GM21529 (cell line): Measurements from ENCODE around the gene ZC3HAV1L.
"Not testable (repeated sequence)": the region's sequence is repeated elsewhere in the genome, so short reads cannot be mapped to it uniquely, and the experiment has no call there.

Source experiments
- ATAC-seq: cut with Tn5 transposase; IDR thresholded peaks from one replicate; pipeline ENCODE4 v1.9.1; 2021; ENCODE audit not compliant: unreplicated experiment

The ZC3HAV1L gene

DNA sequence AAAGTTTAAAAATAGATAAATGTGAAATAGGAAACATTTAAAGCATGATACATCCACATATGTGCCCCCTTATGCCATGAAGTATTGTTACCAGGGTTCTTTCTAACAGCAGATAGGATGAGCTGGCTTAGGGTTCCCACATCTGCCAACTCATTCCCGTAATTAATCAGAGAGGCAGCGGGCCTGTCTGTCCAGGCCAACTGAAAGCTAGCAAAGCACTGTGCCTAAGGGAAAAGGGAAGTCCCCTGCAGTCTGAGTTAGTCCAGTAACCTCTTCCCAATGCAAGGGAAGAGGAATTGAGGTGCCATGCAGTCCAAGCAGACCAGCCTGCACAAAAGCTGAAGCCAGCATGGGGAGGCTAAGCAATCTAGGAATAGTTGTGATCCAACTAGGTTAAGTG lies 18.3 kb upstream of the ZC3HAV1L start:
- no peak for ATAC-seq

DNA sequence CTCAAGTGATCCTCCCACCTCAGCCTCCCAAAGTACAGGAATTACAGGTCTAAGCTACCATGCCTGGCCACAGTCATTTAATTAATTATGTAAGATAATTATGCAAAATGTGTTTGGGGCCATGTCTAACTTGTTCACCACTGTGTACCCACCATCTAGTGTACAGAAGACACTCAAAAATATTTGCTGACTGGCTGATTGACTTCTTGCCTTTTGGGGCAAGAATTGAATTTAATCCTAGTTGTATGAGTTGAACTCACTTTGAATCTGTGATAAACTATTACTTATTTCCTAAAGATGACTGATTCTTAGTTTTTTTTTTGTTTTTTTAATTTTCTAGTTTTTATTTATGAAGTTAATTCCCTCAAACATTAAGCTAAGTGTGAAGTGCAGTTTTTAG lies 15.8 kb upstream of the ZC3HAV1L start:
- ATAC-seq = no peak

DNA sequence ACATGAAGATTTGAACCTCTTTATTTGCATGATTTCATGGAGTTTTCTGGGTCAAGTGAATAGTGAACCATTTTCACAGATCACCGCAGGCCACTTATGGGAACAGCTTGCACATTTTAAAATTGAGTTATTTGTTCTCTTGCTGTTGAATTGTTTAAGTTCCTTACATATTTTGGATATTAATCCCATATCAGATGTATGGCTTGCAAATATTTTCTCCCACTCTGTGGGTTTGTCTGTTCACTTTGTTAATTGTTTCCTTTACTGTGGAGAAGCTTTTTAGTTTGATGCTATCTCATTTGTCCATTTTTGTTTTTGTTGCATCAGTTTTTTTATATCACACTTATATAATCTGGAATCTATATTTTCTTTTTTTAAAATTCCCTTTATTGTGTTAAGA lies 14.1 kb upstream of the ZC3HAV1L start:
- no peak for ATAC-seq

DNA sequence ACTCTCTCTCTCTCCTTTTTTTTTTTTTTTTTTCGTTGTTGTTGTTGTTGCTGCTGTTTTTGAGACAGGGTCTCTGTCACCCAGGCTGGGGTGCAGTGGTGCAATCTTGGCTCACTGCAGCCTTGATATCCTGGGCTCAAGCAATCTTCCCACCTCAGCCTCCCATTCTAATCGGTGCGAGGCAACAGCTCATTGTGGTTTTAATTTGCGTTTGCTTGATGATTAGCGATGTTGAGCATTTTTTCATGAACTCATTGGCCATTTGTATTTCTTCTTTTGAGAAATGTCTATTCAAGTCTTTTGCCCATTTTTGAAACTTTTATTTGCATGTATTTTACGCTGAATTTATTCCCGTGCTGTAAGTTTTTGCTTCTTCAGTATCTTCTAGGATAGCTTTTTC lies 13.3 kb upstream of the ZC3HAV1L start:
- no peak for ATAC-seq

DNA sequence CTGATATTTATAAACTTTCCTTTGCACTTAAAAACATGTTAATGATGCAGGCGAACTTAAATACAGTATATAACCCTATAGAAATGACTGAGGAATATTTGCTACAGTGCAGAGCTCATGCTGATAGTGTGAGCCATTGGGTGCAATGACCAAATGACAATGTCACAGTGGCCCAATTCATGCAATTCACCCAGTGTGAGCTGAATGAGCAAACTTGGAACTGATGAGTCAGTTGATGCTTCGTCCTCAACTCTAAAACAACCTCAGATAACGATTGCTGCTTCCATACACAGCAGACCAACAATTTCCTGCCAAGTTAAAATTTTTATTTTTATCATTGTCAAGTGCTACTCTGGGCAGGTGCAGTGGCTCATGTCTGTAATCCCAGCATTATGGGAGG lies 12.1 kb upstream of the ZC3HAV1L start:
- no peak for ATAC-seq

DNA sequence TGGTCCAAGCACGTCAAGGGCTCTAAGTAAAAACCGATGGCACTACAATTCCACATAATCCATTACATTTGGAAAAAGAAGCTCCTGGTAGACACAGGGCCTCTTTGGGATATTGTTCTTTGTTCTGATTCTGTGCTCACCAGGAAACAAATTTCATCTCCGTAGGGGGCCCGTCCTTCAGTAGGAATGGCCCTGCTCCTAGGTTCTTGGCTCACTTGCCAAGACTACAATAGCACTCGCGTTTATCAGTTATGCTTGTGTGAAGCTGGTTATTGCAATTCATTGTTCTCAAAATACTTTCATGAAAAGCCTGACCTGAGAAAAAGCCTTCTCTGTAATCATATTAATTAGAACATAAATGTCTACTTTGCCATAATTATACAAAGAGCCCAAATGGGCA lies 10.3 kb upstream of the ZC3HAV1L start:
- ATAC-seq = no peak

DNA sequence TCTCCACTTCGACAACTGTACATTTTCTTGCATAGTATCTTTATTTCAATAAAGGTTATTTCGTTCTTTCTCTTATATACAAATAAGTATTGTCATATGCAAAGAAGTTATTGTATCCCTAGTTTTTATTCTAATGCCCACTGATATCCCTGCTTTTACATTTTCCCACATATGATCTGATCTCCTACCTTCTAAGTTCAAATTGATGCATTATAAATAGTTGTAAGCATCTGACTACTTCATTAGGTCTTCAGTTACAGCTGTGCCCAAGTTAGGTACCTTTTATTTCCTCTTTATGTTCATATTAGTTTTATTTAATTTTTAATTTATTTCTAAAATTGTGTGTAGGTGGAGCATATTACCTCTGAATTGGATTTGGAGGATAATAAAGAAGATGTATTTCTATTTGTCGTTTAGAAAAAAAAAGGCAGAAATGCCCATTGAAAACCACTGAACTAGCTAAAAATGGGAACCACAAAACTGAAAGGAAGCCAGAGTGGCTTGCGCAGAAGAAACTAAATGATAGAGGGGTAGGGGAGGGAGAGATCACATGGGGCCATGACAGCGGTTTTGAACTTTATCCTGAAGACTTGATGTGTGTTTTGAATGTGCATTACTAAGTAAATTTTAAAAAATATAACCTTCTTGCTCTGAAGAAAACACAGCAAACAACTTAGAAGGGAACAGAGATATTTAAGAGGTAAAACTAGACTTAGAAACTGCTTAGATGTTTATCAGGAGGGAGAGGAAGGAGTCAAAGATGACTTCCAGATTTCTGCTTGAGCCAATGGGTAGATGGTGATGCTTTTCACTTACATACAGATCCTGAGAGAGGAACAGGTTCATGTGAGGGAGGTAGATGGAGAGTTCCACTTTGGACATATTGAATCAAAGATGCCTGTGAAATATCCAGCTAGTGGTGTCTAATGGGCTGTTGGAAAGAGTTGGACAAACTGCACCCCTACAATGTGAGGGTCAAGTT lies 9.3 kb upstream of the ZC3HAV1L start:
- no peak for ATAC-seq

DNA sequence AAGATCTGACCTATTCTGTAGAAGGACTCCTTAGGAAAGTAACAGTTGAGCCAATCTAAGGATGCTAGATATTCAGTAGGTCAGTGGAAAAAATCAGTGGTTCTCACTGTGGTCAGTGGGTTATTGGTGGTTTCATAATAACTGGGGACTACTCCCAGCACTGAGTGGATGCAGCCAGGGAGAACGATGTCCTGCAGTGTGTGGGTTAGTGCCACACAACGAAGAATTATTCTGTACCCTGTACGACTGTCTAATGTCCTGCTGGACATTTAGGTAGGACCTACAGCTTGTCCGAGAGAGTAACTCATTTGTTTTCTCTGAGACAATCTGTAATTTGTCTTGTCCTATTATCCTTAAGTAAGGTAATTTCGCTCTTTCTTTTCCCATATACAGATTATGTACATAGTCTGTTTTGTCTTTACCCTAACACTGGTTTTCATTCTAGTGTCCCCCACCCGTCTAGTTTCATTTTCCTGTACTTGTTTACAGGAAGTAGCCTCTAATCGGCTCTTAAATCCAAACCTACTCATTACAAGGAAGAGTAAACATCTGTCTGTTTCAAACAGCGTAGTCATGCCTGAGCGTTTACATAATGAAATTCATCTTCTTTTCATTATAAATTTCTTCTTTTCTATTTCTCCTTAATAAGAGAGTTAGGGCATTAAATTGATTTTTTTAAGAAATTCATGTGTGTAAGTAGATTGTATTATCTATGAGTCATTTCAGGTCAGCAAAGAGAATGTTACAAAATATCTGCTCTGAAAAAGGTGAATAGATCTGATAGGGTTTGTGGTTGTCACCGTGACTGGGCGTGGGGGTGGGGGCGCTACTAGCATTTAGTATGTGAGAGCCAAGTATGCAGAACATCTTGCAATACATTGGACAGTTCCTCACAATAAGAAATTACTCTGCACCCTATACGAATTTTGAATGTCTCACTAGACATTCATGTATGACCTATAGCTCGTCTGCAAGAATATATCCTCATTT lies 8.3 kb upstream of the ZC3HAV1L start:
- no peak for ATAC-seq

DNA sequence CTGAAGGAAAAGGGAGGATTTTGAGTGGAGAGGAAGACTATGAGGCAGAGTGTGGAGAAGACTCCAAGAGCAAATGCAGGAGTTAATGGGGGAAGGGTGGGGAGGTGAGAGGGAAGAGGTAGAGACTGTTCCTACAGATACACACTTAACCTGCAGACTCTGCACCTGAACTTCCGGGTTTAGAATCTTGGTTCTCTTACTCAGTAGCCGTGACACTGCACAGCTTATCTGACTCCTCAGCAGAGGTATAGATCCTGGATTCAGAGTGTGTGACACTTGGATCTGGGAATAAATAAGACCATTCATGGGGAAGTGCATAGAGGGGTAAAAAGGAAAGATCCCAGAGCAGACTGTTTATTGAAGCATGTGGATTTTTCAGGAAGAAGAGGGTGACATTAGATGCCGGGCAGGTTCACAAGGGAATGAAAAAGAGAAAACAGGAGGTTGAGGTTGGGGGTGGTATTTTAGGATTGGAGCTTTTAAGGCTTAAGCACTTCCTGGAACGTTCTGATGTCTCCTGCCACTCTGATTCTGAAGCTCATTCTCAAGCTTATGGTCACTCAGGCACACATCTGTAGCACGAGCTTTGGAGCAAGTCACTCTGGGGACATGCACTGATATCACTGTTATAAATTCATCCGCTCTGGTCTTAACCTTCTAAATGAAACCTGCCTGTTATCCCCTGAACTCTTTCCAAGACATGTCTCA lies 5.7 kb upstream of the ZC3HAV1L start:
- no peak for ATAC-seq

DNA sequence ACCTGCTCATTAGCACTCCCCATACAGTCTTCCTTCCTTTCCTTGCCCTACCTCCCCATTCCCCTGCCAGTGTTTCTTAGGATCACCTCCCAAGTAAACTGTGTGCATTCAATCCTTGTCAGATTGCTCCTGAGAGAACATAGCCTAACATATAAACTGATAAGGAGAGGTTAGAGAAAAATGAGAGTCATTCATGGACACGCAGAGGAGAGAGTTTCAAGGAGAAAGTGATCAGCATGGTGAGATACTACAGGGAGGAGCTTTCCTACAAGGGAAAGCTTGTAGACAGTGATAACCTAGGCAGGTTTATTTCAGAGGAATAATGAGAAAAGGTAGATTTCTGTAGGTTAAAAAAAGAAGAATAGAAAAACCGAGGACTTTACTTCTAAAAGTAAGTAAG lies 2.8 kb upstream of the ZC3HAV1L start:
- no peak for ATAC-seq

DNA sequence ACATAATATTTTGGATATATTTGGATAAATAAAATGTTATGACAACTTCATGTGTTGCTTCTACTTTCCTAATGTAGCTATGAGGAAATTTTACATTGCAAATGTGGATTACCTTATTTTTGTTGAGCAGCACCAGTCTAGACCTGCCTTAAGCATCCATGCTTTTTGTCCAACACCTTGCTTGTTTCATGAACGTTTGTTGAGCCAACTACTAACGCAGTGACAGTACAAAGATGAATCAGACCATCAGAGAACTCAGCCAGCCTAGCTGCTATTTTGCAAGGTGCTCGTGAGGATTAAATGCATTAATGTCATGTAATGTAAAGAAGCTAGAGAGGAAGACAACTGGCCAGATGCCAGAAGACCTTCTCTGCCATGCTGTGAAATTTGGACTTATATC lies 1.1 kb upstream of the ZC3HAV1L start:
- ATAC-seq = no peak

DNA sequence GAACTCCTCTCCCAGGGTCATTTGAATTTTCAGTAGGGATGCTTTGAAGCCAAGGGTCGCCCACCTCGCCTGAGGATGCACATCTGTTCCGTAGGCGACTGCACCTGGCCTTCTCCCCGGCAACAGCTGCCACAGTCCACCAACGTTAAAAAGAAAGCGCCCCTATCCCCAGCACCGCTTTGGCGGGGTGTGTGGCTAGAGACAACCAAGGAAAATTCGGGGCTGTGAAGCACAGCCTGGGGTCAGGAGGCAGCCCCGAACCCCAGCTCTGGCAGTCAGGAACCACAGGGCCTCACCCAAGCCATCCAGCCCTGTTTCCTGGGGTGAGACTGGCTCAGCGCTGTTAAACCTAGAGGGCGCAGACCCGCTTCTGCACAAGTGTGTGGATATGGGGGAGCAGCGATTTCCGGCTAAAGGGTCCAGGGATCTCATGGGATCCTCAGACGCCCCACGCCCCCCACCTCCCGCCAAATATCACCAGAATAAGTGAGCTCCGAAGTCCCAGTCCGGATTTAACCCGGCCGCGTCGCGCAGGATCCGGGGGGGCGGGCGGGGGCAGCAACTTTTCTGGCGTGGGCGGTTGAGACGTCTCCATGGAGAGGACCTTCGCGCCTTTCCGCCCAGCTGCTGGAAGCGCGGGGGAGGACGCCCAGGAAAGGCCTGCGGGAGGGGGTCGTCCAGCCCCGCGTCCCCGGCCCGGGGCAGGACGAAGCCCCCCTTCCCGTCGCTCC lies 822 bp downstream of the ZC3HAV1L start:
- ATAC-seq = peak; percentile 54

DNA sequence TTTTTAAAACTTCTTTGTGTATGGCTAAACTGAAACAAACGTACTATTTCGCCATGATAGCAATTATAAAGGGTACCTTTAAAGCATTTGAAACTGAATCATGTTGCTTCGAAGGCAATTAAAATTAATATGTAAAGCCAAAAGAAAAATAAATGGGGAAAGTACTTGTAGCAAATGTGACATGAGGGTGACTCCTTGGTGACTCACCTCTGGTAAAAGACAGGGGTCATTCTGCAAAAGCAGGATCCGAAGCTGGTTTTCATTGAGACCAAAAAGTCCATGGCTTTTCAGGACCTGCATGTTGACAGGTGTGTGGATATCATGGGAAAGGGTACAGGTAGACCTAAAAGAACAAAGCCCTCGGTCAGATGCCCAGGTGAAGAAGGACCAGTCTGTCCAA lies 1.5 kb downstream of the ZC3HAV1L start:
- ATAC-seq = no peak

DNA sequence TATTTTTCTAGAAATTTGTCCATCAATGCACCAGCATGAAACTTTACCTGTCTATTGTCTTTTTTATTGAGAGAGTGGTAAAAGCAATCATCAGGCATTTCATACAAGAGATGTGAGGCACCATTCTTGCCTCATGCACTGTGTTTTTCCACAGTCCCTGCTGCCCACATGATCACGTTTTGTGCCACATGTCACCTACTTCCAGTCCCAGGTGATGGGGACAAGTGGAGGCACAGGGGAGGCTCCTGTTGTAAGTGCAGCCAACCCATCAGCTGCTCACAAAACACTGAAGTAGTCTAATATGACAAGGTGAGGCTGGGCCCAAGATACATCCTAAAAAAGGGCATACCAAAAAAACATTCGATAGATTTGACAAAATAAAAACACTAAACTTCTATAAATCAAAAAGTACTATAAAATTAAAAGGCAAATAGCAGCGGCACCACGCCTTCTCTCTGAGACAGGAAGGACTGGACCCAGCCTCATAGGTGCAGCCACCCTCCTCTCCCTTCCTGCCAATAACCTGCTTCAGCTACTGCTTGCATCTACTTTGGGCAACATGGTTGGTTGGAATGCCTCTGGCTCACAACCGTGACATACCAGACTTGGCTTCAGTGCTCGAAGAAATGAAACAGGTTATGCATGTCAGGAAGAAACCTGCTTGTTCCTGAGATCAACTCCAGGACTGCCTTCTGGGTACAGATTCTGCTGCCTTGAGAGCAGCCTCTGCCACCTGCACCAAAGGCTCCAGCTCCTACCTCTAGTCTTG lies 2.3 kb downstream of the ZC3HAV1L start:
- no peak for ATAC-seq

DNA sequence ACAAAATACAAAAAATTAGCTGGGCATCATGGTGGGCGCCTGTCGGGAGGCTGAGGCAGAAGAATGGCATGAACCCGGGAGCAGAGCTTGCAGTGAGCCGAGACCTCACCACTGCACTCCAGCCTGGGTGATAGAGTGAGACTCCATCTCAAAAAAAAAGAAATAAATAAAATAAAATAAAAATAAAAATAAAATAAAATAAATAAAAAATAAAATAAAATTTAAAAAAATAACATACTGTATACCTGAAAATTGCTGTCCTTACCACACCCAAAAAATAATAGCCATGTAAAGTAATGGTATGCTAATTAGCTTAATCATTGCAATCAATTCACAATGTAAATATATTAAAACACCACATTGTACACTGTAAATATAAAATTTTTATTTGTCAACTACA lies 3.4 kb downstream of the ZC3HAV1L start:
- ATAC-seq = no peak

DNA sequence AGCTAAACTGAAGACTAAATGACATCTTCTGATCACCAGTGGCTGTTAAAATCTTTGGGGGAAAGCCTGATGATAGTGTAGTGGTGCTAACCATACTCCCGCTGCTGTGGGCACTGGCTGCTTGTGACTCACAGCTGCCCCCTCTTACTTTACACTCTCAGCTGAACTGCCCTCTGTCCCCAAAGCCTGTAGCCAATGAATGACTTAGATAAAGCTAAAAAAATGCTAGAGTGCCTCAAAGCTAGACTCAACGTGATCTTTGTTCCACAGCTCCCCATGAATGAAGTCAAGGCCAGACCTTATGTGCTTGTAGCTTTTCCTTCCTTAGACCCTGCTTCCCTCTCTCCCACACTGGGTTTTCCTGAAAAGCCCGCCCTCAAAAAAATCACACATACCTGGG lies 6.5 kb downstream of the ZC3HAV1L start:
- no peak for ATAC-seq

DNA sequence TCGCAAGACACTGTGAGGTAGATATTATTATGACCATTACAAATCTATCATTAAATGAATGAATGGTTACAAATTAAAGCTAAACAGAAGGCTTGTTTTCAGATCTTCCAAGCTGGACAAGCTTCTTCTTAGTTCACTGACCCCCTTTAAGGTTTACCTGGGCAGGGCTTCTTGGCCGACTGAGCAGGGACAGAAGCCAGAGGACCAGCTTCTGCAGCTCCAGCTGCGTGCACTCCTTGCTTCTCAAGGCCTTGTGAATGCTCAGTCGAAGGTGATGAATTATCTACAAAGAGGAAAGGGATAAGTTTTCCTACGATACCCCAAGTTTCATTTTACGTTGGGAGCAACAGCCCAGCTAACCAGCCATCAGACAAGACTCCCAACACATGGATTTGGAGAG lies 9.3 kb downstream of the ZC3HAV1L start:
- ATAC-seq = no peak

DNA sequence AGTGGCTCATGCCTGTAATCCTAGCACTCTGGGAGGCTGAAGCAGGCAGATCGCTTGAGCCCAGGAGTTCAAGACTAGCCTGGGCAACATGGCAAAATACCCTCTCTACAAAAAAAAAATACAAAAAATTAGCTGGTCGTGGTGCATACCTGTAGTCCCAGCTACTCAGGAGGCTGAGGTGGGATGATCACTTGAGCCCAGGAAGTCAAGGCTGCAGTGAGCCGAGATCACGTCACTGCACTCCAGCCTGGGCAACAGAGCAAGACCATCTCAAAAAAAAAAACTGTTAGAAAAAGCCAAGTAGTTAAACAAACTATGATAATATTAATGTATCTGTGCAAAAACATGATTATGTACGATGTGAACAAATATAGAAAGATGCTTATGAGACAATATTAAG lies 10.0 kb downstream of the ZC3HAV1L start:
- ATAC-seq = not testable (repeated sequence)

DNA sequence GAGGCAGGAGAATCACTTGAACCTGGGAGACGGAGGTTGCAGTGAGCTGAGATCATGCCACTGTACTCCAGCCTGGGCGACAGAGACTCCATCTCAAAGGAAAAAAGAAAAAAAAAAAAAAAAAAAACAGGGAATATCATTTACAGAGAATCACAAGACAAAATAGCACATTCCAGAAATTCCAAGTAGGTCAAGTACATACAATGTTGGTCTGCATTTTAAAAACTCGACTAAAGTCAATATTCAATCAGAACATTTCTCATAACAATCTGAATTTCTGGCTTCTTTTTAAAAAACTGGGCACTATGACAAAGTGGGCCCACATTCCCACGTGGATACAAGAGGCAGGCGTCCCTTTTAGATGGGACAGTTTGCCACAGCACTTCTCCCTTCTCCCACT lies 12.8 kb downstream of the ZC3HAV1L start:
- no peak for ATAC-seq

DNA sequence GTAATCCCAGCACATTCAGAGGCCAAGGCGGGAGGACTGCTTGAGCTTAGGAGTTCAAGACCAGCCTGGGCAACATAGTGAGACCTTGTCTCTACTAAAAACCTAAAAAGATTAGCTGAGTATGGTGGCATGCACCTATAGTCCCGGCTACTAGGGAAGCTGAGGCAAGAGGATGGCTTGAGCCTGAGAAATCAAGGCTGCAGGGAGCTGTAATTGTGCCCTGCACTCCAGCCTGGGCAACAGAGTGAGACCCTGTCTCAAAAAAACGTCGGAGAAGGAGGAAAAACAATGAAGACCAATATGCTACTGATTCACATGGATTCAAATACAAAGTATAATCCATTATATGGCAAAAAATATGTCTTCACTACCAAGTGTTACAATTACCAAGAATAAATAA lies 13.6 kb downstream of the ZC3HAV1L start:
- no peak for ATAC-seq
